Tibial artery (tissue), 4 donors: ENCODE measurements around the gene ARHGEF39.

Experiments used
- DNase-seq, 2 donors: peaks; one replicate each; pipeline ENCODE4 v3.0.0-alpha.2; 2019
- H3K27ac ChIP-seq, 2 donors: fragments of 200-600 bp; sonication (generic) in 1 of 2; 1 replicate in 1 of 2; 2 replicates in 1 of 2; pipeline ENCODE4 v1.5.1; 2018 to 2019; ENCODE audit warnings: mild to moderate bottlenecking in 1 of 2
- H3K27me3 ChIP-seq, 2 donors: fragments of 200-600 bp; sonication (generic) in 1 of 2; one replicate each; pipeline versions ENCODE4 v1.5.1 to v1.6.0; 2016 to 2019
- H3K36me3 ChIP-seq, 3 donors: fragments of 200-600 bp; sonication (generic) in 2 of 3; one replicate each; pipeline ENCODE4 v1.5.1; 2016 to 2019; ENCODE audit warnings: mild to moderate bottlenecking in 2 of 3
- H3K4me1 ChIP-seq, 4 donors: fragments of 200-600 bp; sonication (generic) in 2 of 4; 1 replicate in 3 of 4; 2 replicates in 1 of 4; pipeline ENCODE4 v1.5.1; 2016 to 2019
- H3K4me3 ChIP-seq, 2 donors: fragments of 200-600 bp; sonication (generic) in 1 of 2; 1 replicate in 1 of 2; 2 replicates in 1 of 2; pipeline ENCODE4 v1.5.1; 2018 to 2019; ENCODE audit warnings: mild to moderate bottlenecking in 2 of 2
- H3K9me3 ChIP-seq, 3 donors: fragments of 200-600 bp; sonication (generic) in 1 of 3; one replicate each; pipeline ENCODE4 v1.5.1; 2016 to 2019
- intact Hi-C: fragments of 100-400 bp; cut with DNase I; formaldehyde crosslinking; loops from one replicate; pipeline ENCODE4 v1.15.0; 2023; ENCODE audit warnings: low total_unique reads
- TF ChIP-seq, protein P1 (sequence below), 2 experiments: fragments of 200-600 bp in 1 of 2; fragments of 450-650 bp in 1 of 2; IDR thresholded peaks; one replicate each; pipeline ENCODE4 v1.5.1; 2017 to 2019; ENCODE audit warnings: antibody characterized with exemption in 2 of 2, mild to moderate bottlenecking in 1 of 2, moderate library complexity in 1 of 2

ARHGEF39 gene

DNA sequence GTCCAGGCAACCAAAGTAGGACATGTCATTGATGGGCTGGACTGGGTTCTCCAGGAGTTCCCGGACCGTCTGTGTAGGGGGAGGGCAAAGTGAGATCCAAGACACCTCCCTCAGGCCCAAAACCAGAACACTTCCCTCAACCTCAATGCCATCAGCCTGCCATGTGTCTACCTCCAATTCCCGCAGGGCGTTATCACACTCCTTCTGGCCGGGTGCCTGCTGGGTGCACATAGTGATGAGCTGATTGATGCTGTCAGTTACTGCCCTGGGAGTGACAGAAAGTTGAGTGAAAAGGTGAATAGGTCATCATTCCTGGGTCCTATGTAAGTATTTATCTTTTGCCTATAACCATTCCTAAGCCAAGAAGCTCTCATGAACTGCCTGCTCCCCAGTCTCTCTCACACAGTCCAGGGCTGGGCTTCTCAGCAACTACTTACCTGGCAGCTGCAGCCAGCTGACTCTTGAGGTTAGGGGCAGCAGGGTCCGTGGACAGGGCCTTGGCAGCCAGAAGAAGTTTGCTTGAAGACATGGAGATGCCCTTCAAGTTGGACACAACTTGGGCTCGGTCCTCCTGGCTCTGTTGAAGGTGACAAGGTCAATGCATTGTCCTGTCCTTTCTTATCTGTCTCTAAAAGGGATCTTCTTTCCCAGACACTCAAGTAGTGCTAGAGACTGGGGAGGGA, 46.0 kb upstream of the ARHGEF39 start:
- intact Hi-C loops, result no loop called here
- Histone ChIP-seq H3K4me1 (peaks cover 0 to 11% (median 0%) of the 10 kb centered on the region in 4 donors), H3K36me3 (peaks cover 95 to 100% (median 97%) of the 10 kb centered on the region in 3 donors), H3K27me3 (no peaks in the 10 kb centered on the region), H3K9me3 (no peaks in the 10 kb centered on the region), H3K27ac (peak overlapping the region; percentile 45), H3K4me3 (no peak overlapping the region)
- TF ChIP-seq, protein P1, sequence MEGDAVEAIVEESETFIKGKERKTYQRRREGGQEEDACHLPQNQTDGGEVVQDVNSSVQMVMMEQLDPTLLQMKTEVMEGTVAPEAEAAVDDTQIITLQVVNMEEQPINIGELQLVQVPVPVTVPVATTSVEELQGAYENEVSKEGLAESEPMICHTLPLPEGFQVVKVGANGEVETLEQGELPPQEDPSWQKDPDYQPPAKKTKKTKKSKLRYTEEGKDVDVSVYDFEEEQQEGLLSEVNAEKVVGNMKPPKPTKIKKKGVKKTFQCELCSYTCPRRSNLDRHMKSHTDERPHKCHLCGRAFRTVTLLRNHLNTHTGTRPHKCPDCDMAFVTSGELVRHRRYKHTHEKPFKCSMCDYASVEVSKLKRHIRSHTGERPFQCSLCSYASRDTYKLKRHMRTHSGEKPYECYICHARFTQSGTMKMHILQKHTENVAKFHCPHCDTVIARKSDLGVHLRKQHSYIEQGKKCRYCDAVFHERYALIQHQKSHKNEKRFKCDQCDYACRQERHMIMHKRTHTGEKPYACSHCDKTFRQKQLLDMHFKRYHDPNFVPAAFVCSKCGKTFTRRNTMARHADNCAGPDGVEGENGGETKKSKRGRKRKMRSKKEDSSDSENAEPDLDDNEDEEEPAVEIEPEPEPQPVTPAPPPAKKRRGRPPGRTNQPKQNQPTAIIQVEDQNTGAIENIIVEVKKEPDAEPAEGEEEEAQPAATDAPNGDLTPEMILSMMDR (IDR thresholded peaks at IDR 0.05), result no peak
- DNase-seq, result no peak

DNA sequence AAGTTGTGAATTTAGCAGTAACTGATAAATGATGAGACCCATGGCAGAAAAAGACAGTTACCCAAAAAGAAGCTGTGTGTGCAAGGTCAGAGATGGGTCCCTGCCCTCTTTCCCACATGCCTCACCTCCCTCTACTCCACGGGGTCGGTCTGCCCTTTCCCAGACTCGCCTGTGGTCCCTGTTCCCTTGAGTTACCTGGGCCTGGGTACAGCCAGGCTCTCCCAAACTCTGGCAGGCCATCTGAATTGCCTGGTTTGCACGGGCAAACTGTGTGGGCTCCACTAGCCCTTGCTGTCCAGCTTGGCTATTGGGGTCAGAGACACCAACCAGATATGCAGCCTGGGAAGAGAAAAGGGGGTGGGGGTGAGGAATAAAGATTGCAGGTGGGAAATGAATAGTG, 43.2 kb upstream of the ARHGEF39 start:
- intact Hi-C loops, result no loop called here
- no peaks in the 10 kb centered on the region for H3K27me3 ChIP-seq
- TF ChIP-seq, protein P1 (IDR thresholded peaks at IDR 0.05), result no peak
- H3K4me3 ChIP-seq, result no peak overlapping the region
- peaks cover 97 to 100% (median 97%) of the 10 kb centered on the region in 3 donors for H3K36me3 ChIP-seq
- H3K4me1 ChIP-seq, result peaks cover 0 to 5% (median 0%) of the 10 kb centered on the region in 4 donors
- no peak for DNase-seq
- no peaks in the 10 kb centered on the region for H3K9me3 ChIP-seq
- H3K27ac ChIP-seq, result peak overlapping the region; percentile 26 to 97

DNA sequence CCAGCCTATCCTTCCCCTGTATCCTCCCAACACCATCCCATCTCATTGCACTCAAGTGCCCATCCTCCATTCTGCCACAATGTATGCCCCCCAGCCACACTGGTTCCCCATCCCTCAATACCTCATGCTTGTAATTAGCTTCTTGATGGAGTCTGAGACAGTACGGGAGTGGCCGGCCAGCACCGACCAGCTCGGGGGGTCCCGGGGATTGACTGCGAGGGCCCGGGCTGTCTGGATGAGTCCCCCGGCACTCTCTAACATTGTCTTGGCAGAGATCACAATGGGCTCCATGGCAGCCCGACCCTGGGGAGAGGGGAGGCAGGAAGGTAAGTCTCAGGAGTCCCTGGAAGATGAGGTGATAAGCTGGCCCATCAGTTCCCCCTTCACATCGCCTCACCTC, 42.0 kb upstream of the ARHGEF39 start:
- Histone ChIP-seq H3K27me3 (no peaks in the 10 kb centered on the region), H3K36me3 (peaks cover 97 to 100% (median 97%) of the 10 kb centered on the region in 3 donors), H3K4me3 (no peak overlapping the region), H3K27ac (peak overlapping the region; percentile 96 to 97), H3K9me3 (no peaks in the 10 kb centered on the region), H3K4me1 (no peaks in the 10 kb centered on the region)
- intact Hi-C loops, result no loop called here
- no peak for DNase-seq
- TF ChIP-seq, protein P1 (IDR thresholded peaks at IDR 0.05), result no peak

DNA sequence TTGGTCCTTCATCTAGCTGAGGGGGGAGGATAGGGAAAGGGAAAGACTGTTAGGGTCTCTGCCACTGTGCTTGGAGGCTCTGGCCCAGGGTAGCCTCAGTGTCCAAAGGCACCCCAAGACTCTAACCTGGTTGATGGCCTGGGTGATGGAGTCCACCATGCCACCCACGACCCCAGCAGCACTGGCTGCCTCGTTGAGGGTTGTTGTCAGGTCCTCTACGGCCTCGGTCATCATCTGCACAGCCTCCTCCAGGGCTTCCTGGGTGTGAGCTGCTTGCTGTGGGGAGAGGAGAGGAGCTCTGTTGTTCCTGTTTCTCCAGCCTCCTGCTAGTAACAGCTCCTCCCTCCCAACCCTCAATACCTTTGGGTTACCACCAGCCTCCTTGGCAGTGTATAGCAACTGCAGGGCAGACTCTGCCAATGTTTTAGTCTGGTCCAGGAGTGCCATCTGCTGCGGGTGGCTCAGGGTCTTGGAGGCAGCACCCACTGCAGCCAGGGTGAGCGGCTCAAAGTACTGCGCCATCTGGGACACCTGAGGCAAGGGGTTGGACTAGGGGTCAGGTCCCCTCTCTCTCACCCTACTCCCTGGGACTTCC, 40.9 kb upstream of the ARHGEF39 start:
- H3K27ac ChIP-seq, result peak overlapping the region; percentile 96 to 97
- H3K9me3 ChIP-seq, result no peaks in the 10 kb centered on the region
- no peak for DNase-seq
- peaks cover 97 to 100% (median 97%) of the 10 kb centered on the region in 3 donors for H3K36me3 ChIP-seq
- TF ChIP-seq, protein P1 (IDR thresholded peaks at IDR 0.05), result no peak
- intact Hi-C loops, result no loop called here
- no peaks in the 10 kb centered on the region for H3K4me1 ChIP-seq
- no peaks in the 10 kb centered on the region for H3K27me3 ChIP-seq
- no peak overlapping the region for H3K4me3 ChIP-seq

DNA sequence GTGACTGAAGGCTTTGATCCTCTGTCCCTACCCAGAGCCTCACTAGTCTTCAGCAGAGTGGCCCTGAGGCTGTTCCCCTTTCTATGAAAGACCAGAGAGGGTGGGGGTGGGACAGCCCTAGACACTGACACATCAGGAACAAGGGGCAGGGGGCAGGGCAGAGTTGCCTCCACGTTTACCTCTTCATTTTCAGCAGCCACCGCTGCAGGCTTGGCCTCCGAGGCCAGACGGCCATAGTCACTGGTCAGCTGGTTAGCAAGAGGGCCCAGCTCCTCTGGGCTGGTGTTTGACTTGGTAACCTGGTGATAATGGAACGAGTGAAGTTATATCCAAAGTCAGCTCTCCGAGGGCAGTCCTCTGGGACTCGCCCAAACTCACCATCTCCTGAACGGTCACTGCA, 40.4 kb upstream of the ARHGEF39 start:
- Histone ChIP-seq H3K27me3 (no peaks in the 10 kb centered on the region), H3K4me3 (no peak overlapping the region), H3K27ac (peak overlapping the region; percentile 96 to 97), H3K36me3 (peaks cover 97 to 100% (median 97%) of the 10 kb centered on the region in 3 donors), H3K4me1 (no peaks in the 10 kb centered on the region), H3K9me3 (no peaks in the 10 kb centered on the region)
- DNase-seq, result no peak
- TF ChIP-seq, protein P1 (IDR thresholded peaks at IDR 0.05), result no peak
- intact Hi-C loops, result no loop called here
